HG03196 (cell line): ENCODE results near the gene ENSA.
"Not testable (repeated sequence)": the region's sequence is repeated elsewhere in the genome, so short reads cannot be mapped to it uniquely, and the experiment has no call there.

Experiments used
- ATAC-seq: cut with Tn5 transposase; IDR thresholded peaks from one replicate; pipeline ENCODE4 v1.9.1; 2021; ENCODE audit not compliant: unreplicated experiment

Gene ENSA

GRCh38 chr1:150581962-150582361, 47.5 kb downstream of the ENSA start:
- ATAC-seq, result not testable (repeated sequence)

- ATAC-seq, result not testable (repeated sequence)
Measured at GRCh38 chr1:150581437-150581836, 48.0 kb downstream of the ENSA start.

GRCh38 chr1:150580966-150581365, 48.4 kb downstream of the ENSA start:
- ATAC-seq, result not testable (repeated sequence)

- peak; percentile 10 for ATAC-seq
Measured at GRCh38 chr1:150579945-150580642, 49.3 kb downstream of the ENSA start.

GRCh38 chr1:150579110-150579944, 50.1 kb downstream of the ENSA start, which contains the start of gene MCL1:
MCL1 (minus strand) TSS chr1:150579610; CDS start chr1:150579530, 80 bp downstream.
- peak; percentile 89 for ATAC-seq

GRCh38 chr1:150578272-150579109, 50.9 kb downstream of the ENSA start:
- ATAC-seq, result peak; percentile 8

- no peak for ATAC-seq
Measured at GRCh38 chr1:150577557-150578271, 51.7 kb downstream of the ENSA start.

GRCh38 chr1:150576794-150577556, 52.4 kb downstream of the ENSA start:
- no peak for ATAC-seq

- ATAC-seq, result no peak
Measured at GRCh38 chr1:150576367-150576711, 53.1 kb downstream of the ENSA start.

GRCh38 chr1:150575518-150576366, 53.7 kb downstream of the ENSA start:
- ATAC-seq, result no peak

GRCh38 chr1:150575072-150575489, 54.3 kb downstream of the ENSA start:
- no peak for ATAC-seq

GRCh38 chr1:150574260-150575071, 54.9 kb downstream of the ENSA start:
- ATAC-seq, result no peak

GRCh38 chr1:150573648-150574071, 55.8 kb downstream of the ENSA start:
- not testable (repeated sequence) for ATAC-seq

GRCh38 chr1:150572918-150573647, 56.3 kb downstream of the ENSA start:
- ATAC-seq, result no peak
